GM18951 (cell line): ENCODE results near the gene PCSK7.

Experiments
- POLR2A ChIP-seq: IDR thresholded peaks from 4 replicates; pipeline ENCODE4 v1.6.1; 2011; ENCODE audit warnings: mild to moderate bottlenecking; ENCODE audit not compliant: insufficient read length, insufficient read depth; ENCODE audit errors: extremely low read depth
- in situ Hi-C: fragments of 300-500 bp; cut with MboI; formaldehyde crosslinking; loops from one replicate; pipeline ENCODE4 v1.12.0; 2022; ENCODE audit warnings: low sequenced_read_pairs, mixed read lengths, inconsistent platforms; ENCODE audit not compliant: unreplicated experiment

PCSK7 gene

GRCh38 chr11:117218133-117218915 lies 13.5 kb downstream of the PCSK7 start:
- in situ Hi-C loops: no loop called here
- TF ChIP-seq POLR2A: no peak

- no peak for TF ChIP-seq POLR2A
- in situ Hi-C loops: no loop called here
Observed at GRCh38 chr11:117217141-117218084, 14.5 kb downstream of the PCSK7 start.

GRCh38 chr11:117214404-117215110 lies 17.3 kb downstream of the PCSK7 start:
- no peak for TF ChIP-seq POLR2A

GRCh38 chr11:117212697-117213355 lies 19.0 kb downstream of the PCSK7 start:
- in situ Hi-C loops: no loop called here
- TF ChIP-seq POLR2A: no peak

More at GRCh38 chr11:117214404-117215110, 17.3 kb downstream of the PCSK7 start:
- in situ Hi-C loops: no loop called here

- TF ChIP-seq POLR2A: no peak
- in situ Hi-C loops: no loop called here
Observed at GRCh38 chr11:117210620-117211019, 21.3 kb downstream of the PCSK7 start.

GRCh38 chr11:117209351-117210125 lies 22.3 kb downstream of the PCSK7 start:
- in situ Hi-C loops: loop anchor here (5.0 kb wide), 1 partner anchor 72 kb away; no protein-coding TSS in a partner anchor

GRCh38 chr11:117208710-117209109 lies 23.2 kb downstream of the PCSK7 start:
- in situ Hi-C loops: loop anchor here (5.0 kb wide), 1 partner anchor 71 kb away; no protein-coding TSS in a partner anchor

GRCh38 chr11:117207481-117207880 lies 24.4 kb downstream of the PCSK7 start:
- in situ Hi-C loops: loop anchor here (5.0 kb wide), 1 partner anchor 70 kb away; no protein-coding TSS in a partner anchor

- in situ Hi-C loops: loop anchor here (5.0 kb wide), 1 partner anchor 70 kb away; no protein-coding TSS in a partner anchor
Observed at GRCh38 chr11:117206859-117207258, 25.0 kb downstream of the PCSK7 start.

- in situ Hi-C loops: loop anchor here (5.0 kb wide), 1 partner anchor 69 kb away; no protein-coding TSS in a partner anchor
Observed at GRCh38 chr11:117206111-117206510, 25.8 kb downstream of the PCSK7 start.

- in situ Hi-C loops: loop anchor here (5.0 kb wide), 1 partner anchor 68 kb away; no protein-coding TSS in a partner anchor
- TF ChIP-seq POLR2A: no peak
Observed at GRCh38 chr11:117205211-117205818, 26.6 kb downstream of the PCSK7 start.
